ENCODE results near the gene CRYBA4. TPM values are rescaled to one million over a fixed set of nuclear protein-coding genes. Genes with fewer than 3 reads are reported as not detected.
"Not testable (repeated sequence)": the region's sequence is repeated elsewhere in the genome, so short reads cannot be mapped to it uniquely, and the experiment has no call there.

CRYBA4 gene
- total RNA-seq, 2 donors from 2014 or later = not detected

DNA sequence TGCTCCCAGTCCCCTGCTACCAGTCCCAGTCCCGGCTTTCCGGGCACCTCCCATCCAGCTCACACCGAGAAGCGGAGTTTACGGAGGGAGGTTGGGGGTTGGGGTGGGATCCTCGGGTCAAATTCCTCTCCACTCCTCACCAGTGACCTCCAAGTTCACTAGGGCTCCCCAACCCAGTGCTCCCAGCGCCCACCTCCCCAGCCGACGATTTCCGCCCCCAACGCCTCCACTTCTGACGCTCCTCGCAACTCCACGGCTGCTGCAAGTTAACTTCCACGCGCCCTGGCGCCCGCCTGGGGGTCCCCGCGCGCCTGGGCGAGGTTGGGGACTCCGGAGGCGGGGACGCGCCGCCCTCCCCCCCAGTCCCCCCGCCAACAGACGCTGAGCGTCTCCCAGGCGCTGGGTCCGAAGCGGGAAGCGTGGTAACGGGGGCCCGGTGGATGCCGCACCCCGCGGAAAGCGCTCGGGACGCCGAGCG lies 32.4 kb upstream of the CRYBA4 start:
- ATAC-seq = peak; percentile 12 to 14
- peak in 1 of 2 donors; percentile 33 for DNase-seq (ENCODE audit: low spot score in 2 of 2)
- H3K9me3 Mint-ChIP-seq = no peaks in the 10 kb centered on the region
- H3K27ac Mint-ChIP-seq = peak overlapping the region in 1 of 2 donors; percentile 80
- peaks cover 0 to 10% of the 10 kb centered on the region in 2 donors for H3K36me3 Mint-ChIP-seq

DNA sequence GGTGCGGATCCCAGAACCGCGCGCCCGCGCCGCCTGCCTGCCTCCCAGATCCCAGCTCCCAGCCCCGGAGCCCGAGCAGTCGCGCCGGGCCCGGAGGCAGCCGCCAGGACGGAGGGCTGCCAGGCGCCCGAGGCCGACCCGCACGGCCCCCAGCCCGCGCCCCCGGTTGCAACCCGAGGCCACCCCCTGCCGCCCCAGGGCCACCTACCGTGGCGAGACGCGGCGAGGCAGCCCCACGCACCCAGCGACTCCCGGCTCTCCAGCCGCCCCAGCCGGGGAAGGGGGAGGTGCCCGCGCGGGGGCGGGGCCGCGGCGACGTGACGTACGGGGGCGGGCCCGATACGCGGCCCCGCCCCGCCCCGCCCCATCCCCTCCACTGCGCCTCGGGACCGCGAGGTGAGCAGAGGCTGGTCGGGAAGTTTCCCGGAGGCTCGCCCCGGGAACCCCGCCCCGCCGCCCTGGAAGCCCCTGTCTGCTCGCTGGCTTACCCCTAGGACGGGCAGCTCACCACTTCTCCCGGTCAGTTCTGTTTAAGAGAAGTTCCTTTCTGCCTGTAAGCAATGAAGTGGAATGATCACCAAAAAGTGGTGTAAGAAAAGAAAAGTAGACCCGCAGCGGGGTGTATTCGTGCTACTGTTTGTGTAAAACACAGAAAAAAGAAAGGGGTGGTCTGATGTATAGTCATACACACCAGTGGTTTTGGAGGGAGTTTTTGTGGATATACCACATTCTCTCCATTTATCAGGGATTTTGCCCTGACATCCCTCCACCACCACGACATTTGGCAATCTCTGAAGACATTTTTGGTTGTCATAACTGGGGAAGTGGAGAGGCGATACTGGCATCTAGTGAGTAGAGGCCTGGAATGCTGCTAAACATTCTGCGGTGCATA lies 31.7 kb upstream of the CRYBA4 start, which contains the start of gene TPST2:
Gene TPST2, minus strand, starts transcription at position 288 of the 892 bp plus-strand sequence. CDS start 48,502 bp downstream, outside the sequence.
- Mint-ChIP-seq H3K9me3 (no peaks in the 10 kb centered on the region), H3K27ac (peak within 1 kb of the TSS; percentile 88 to 94), H3K36me3 (peaks cover 0 to 10% of the 10 kb centered on the region in 2 donors)
- peak; percentile 88 to 95 for ATAC-seq
- DNase-seq (ENCODE audit: low spot score in 2 of 2) = peak; percentile 81 to 82

DNA sequence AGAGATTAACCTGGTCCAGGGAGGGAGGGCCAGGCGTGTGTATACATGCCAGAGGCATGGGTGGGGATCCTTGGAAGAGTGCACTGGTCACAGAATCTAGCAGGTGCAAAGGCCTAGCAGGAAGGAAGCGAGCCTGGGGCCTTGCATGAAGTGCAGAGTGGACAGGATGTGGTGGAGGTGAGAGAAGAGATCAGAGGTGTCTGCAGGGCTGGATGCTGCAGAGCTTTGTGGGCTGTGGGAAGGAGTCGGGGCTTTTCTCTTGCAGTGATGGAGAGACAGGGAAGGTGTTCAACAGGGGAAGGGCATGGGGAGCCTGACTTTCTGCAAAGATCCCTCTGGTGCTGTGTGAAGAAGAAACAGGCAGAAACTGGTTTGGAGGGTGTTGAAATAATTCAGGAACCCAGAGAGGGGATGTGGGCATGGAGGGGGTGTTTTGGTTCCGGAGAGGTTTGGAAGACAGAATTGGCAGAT lies 29.3 kb upstream of the CRYBA4 start:
- Mint-ChIP-seq H3K36me3 (peaks cover 0 to 10% of the 10 kb centered on the region in 2 donors), H3K9me3 (no peaks in the 10 kb centered on the region), H3K27ac (peak overlapping the region; percentile 43 to 53)
- ATAC-seq = peak; percentile 42 to 65
- DNase-seq (ENCODE audit: low spot score in 2 of 2) = peak; percentile 38 to 68

DNA sequence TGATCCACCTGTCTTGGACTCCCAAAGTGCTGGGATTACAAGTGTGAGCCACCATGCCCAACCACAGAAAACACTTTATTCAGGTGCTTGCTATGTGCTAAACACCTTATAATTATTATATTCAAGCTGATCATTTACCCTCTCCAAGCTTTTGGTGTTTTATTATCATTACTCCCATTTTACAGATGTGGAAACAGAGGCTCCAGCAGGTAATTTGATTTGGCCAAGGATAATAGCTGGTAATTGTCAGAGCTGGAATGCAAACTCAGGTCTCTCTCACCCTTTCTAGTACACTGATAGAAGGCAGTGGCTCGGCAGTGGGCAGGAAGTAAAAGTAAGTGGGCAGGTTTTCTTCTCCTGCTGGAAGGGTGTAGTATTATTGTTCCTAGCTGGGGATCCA lies 28.0 kb upstream of the CRYBA4 start:
- DNase-seq (ENCODE audit: low spot score in 2 of 2) (no peak), ATAC-seq (no peak)
- peaks cover 0 to under 1% of the 10 kb centered on the region in 2 donors for H3K36me3 Mint-ChIP-seq
- H3K27ac Mint-ChIP-seq = no peak overlapping the region
- H3K9me3 Mint-ChIP-seq = no peaks in the 10 kb centered on the region

DNA sequence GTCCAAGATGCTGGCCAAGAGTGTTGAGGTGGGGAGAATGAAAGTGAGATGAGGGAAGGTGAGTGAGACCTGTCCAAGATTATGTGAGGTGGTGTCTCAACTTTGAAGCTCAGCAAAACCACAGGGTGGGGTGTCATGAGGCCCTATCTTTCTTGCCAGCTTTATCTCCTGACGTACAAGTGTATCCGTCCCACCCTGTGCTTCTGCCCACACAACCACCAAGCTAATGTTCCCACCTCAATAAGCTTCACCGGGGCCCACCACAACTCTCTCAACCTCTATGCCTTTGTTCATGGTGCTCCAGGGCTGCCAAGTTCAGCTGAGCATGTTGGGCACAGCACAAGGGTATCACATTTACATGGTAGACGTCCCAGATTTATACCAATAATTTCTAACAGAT lies 24.7 kb upstream of the CRYBA4 start:
- Mint-ChIP-seq H3K9me3 (no peaks in the 10 kb centered on the region), H3K27ac (no peak overlapping the region), H3K36me3 (no peaks in the 10 kb centered on the region)
- no peak for DNase-seq (ENCODE audit: low spot score in 2 of 2)
- ATAC-seq = no peak

DNA sequence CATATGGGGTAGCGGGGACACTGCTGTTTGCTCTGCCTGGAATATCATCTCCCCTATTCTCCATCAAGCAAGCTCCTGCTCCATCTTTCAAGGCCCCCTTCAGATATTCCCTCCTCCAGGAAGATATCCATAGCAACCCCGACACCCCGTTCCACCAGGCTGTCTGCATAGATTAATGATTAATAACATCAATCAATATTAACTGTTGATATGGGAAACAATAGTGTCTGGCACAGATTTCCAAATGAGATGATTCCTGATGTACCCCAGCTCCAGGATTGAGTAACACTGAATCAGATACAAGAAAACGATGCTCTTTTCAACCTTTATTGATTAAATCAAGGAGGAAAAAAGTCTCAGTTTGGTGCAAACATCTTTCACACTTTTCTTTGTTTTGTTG lies 24.3 kb upstream of the CRYBA4 start:
- no peaks in the 10 kb centered on the region for H3K9me3 Mint-ChIP-seq
- H3K27ac Mint-ChIP-seq = no peak overlapping the region
- ATAC-seq (no peak), DNase-seq (ENCODE audit: low spot score in 2 of 2) (no peak)
- no peaks in the 10 kb centered on the region for H3K36me3 Mint-ChIP-seq

DNA sequence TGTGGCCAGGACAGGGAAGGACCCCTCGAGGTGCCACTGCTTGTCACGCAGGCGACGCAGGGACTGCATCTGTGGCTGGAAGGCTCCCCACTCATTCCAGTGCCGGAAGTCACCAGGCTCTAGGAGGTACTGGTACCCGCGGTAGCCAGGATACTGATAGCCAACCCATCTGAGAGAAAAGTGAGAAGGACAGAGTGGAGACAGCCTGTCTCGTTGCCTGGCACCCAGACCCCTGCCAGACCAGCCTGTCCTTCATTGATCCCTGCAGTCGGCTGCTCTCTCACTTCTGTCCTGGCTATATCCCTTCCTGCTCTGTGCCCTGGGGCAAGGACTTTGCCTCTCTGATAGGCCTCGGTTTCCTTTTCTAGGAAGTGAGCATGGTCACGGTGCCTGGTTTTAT lies 22.3 kb upstream of the CRYBA4 start:
- ATAC-seq (no peak), DNase-seq (ENCODE audit: low spot score in 2 of 2) (no peak)
- no peaks in the 10 kb centered on the region for H3K36me3 Mint-ChIP-seq

DNA sequence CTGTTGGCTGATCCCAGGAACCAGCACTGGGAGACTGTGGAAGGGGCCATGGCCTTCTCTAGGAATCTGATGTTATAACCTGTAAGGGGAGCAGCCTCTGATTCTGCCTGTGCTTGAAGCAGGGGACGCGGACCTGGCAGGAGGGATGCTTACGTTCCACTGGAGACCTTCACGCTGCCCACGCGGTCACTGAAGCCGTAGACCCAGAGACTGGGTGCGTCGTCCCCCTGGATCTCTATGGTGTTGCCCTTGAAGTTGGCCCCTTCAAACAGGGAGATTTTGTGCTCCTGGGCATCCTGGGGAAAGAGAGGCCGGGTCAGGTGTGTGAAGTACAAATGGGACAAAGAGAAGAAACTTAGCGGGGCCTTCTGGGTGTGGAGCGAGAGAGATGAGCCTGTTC lies 20.0 kb upstream of the CRYBA4 start:
- DNase-seq (ENCODE audit: low spot score in 2 of 2) = no peak
- H3K9me3 Mint-ChIP-seq = no peaks in the 10 kb centered on the region
- H3K36me3 Mint-ChIP-seq = no peaks in the 10 kb centered on the region
- no peak for ATAC-seq
- H3K27ac Mint-ChIP-seq = no peak overlapping the region

More for the DNA sequence above, 22.3 kb upstream of the CRYBA4 start:
- H3K9me3 Mint-ChIP-seq = no peaks in the 10 kb centered on the region
- no peak overlapping the region for H3K27ac Mint-ChIP-seq

DNA sequence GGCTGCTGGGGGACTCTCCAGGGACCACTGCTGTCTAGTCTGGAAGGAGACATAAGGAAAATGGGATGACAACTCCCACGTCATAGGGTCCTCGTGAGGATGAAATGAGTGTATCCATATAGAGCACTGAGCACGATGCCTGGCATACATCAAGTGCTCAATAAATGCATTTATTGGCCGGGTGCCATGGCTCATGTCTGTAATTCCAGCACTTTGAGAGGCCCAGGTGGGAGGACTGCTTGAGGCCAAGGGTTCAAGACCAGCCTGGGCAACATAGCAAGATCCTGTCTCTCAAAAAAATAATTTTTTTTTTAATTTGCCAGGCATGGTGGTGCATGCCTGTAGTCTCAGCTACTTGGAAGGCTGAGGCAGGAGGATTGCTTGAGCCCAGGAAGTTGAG lies 19.6 kb upstream of the CRYBA4 start:
- no peak for ATAC-seq
- no peak overlapping the region for H3K27ac Mint-ChIP-seq
- DNase-seq (ENCODE audit: low spot score in 2 of 2) = no peak
- H3K36me3 Mint-ChIP-seq = no peaks in the 10 kb centered on the region
- no peaks in the 10 kb centered on the region for H3K9me3 Mint-ChIP-seq

DNA sequence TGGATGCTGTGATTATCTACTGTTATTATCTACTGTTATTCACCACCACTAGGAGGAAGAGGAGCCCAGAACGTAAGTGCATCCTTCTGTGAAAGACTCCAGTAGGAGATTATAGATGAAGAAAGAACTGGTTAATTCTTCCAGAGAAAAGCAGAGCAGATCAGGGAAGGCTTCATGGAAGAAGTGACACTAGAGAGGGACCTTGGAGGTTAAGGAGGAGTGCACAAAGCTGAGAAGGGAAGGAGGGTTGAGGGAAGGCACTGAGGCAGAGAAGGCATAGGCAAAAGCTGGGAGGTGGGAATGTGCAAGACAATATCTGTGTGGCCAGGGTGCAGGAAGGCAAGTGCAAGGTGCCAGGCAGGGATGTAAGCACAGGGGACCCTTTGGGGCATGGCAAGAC lies 17.4 kb upstream of the CRYBA4 start:
- H3K36me3 Mint-ChIP-seq = no peaks in the 10 kb centered on the region
- ATAC-seq (no peak), DNase-seq (ENCODE audit: low spot score in 2 of 2) (no peak)
- no peaks in the 10 kb centered on the region for H3K9me3 Mint-ChIP-seq
- peak overlapping the region in 1 of 2 donors; percentile 32 for H3K27ac Mint-ChIP-seq

DNA sequence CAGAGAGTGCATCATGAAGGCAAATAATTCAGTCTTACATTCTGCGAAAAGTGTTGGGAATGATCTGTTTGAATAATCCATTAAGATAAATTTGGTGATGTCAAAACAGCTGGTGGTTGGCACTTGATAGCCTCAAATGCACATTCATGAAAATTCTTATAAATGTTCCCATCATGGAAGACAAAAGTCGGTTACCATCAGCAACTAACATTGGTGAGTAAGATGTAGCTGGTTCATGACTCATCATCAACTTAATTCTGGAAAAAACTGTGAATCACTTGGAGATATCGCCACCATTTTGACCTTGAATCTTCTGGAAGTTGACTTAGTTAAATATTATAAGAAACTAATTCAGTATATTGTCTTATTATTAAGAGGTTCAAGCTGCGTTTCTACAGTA lies 15.2 kb upstream of the CRYBA4 start:
- no peaks in the 10 kb centered on the region for H3K36me3 Mint-ChIP-seq
- no peak for ATAC-seq

DNA sequence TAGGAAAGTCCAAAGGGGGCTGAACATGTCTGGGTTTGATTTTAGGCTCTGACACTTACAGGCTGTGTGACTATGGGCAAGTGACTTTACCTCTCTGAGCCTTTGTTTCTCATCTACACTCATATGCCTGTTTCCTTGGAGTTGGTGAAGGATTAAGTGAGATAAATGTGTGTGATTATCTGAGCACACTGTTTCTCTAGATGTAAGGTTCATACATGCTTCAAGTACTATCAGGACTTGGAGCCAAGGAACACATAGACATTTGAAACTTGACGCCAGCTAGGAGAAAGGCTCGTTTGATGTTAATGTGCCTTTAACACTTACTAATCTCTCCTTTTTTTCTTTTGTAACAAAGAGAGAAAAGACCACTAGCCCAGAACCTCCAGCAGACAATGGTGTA lies 13.6 kb upstream of the CRYBA4 start:
- DNase-seq (ENCODE audit: low spot score in 2 of 2) (no peak), ATAC-seq (no peak)
- H3K9me3 Mint-ChIP-seq = no peaks in the 10 kb centered on the region
- peak overlapping the region in 1 of 2 donors; percentile 38 for H3K27ac Mint-ChIP-seq
- H3K36me3 Mint-ChIP-seq = no peaks in the 10 kb centered on the region

More for the DNA sequence above, 15.2 kb upstream of the CRYBA4 start:
- no peak for DNase-seq (ENCODE audit: low spot score in 2 of 2)
- no peaks in the 10 kb centered on the region for H3K9me3 Mint-ChIP-seq
- H3K27ac Mint-ChIP-seq = no peak overlapping the region

DNA sequence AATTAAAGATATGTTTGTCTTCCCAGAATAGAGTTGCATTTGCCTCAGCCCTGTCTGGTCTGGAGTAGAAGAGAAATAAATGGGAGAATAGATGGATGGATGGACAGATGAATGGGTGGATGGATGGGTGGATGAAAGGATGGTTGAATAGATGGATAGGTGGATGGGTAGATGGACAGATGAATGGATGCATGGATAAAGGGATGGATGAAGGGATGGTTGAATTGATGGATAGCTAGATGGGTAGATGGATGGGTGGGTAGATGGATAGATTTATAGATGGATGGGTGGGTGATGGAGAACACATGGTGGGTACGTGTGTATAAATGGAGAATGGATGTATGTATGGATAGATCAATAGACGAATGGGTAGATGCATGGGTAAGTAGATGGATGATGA lies 12.5 kb upstream of the CRYBA4 start:
- peak overlapping the region in 1 of 2 donors; percentile 0 for H3K27ac Mint-ChIP-seq
- ATAC-seq (no peak), DNase-seq (ENCODE audit: low spot score in 2 of 2) (no peak)
- H3K36me3 Mint-ChIP-seq = no peaks in the 10 kb centered on the region
- no peaks in the 10 kb centered on the region for H3K9me3 Mint-ChIP-seq

DNA sequence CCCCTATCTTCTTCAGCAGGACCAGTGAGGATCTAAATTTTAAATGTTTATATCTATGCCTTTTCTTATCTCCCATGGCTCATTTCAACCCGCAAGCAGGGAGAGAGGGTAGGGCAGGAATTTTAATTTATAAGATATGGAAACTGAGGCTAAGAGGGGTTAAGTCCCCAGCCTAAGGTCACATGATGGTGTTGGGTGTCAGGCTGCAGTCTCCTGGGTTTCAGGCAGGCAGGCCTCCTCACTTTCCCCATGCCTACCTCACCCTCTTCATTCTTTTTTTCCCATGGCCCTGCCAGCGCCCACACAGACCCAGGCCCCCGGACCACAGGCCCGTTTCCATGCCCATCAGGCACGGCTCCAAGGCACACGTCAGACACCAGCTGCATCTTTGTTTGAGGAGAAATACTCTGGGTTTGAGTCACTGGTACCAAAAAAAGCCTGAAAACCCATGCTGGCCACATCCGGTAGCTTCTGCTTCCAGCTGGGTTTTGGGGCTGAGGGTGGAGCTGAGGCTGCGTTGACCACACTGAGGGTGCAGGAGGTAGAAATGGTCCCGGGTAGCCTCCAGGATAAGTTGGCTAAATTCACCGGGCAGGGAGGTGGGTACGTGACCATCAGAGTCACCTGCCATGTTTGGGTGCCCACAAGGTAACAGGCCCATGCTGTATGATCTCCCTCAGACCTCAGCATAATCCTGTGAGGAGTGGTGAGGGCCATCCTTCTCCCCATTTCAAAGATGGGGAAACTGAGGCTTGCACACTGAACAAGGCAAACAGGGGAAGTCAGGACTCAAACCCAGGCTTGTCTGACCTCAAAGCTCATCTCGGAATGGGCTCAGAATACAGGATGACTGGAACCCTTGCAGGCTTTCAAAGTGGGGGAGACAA lies 11.4 kb upstream of the CRYBA4 start:
- DNase-seq (ENCODE audit: low spot score in 2 of 2) (peak; percentile 24 to 73), ATAC-seq (peak; percentile 74 to 90)
- Mint-ChIP-seq H3K36me3 (no peaks in the 10 kb centered on the region), H3K9me3 (no peaks in the 10 kb centered on the region), H3K27ac (peak overlapping the region; percentile 10 to 27)

DNA sequence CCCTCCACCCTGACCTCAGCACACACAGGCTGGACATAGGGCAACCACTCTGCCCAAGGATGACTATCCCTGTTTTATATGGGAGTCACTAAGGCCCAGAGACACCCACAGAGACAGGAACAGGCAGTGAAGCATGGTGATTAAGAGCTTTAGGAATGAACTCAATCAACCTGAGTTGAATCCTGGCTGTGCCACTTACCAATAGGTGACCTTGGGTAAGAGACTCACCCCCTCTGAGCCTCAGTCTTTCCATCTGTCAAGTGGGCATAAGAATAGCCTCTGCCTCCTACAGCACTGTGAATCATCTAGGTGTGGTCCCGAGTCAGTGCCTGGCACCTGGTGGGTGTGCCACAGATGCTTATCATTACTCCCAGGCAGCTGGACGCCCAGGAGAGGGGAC lies 10.8 kb upstream of the CRYBA4 start:
- DNase-seq (ENCODE audit: low spot score in 2 of 2) = no peak
- Mint-ChIP-seq H3K9me3 (no peaks in the 10 kb centered on the region), H3K36me3 (no peaks in the 10 kb centered on the region), H3K27ac (peak overlapping the region in 1 of 2 donors; percentile 27)
- peak; percentile 50 to 78 for ATAC-seq

DNA sequence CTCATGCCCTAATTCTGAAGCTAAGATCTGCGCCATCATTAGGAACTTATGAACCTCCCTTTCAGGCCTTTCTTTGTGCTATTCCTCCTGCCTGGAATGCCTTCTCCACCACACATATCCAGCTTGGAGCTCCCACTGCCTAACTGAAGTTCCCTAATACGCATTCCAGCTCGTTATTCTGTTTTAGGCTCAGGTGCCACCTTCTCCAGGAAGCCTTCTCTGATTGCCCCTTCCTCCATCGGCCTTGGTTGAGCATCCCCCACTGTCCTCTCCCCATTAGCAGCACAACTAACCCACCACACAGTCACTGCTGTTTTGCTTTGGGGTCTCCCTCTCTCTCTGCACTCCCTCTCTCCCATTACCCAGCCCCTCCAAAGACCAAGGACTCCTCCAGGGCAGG lies 9.1 kb upstream of the CRYBA4 start:
- H3K36me3 Mint-ChIP-seq = no peaks in the 10 kb centered on the region
- no peaks in the 10 kb centered on the region for H3K9me3 Mint-ChIP-seq
- ATAC-seq (no peak), DNase-seq (ENCODE audit: low spot score in 2 of 2) (no peak)
- peak overlapping the region in 1 of 2 donors; percentile 54 for H3K27ac Mint-ChIP-seq

DNA sequence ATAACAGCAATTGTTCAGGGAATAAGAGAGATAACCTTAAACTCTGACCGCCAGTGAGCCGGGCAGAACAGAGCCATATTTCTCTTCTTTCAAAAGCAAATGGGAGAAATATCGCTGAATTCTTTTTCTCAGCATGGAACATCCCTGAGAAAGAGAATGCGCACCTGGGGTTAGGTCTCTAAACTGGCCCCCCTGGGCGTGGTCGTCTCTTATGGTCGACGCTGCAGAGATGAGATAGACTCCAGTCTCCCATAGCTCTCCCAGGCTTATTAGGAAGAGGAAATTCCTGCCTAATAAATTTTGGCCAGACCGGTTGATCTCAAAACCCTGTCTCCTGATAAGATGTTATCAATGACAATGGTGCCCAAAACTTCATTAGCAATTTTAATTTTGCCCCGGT lies 8.0 kb upstream of the CRYBA4 start:
- ATAC-seq; H3K36me3 Mint-ChIP-seq; DNase-seq (ENCODE audit: low spot score in 2 of 2); H3K9me3 Mint-ChIP-seq; H3K27ac Mint-ChIP-seq: not testable (repeated sequence)
